OCI-LY7 (cell line): ENCODE results near the gene AFDN. TPM values are rescaled to one million over a fixed set of nuclear protein-coding genes. Genes with fewer than 3 reads are reported as not detected.

ENCODE experiments used
- BruUV-seq: library from RNA; stranded (reverse); fragments of 400-500 nt; replicated peaks from 2 replicates; lab custom pipeline; 2021; lab: Mats Ljungman, UMichigan
- CTCF ChIA-PET: fragments of 300-600 bp; sonication (Branson Sonifier 250); formaldehyde crosslinking; loops from one replicate; lab custom pipeline; 2022; ENCODE audit warnings: antibody characterized with exemption; ENCODE audit not compliant: unreplicated experiment; lab: Charles Lee
- POLR2A ChIA-PET: fragments of 300-600 bp; sonication (Branson Sonifier 250); formaldehyde crosslinking; loops from one replicate; lab custom pipeline; 2022; ENCODE audit warnings: antibody characterized with exemption; lab: Charles Lee
- DNase-seq: peaks from one replicate; pipeline ENCODE4 v3.0.0-alpha.2; 2015; ENCODE audit warnings: low spot score
- H2AFZ ChIP-seq: fragments of 200-600 bp; sonication (generic), shearing (Covaris generic); 2 replicates; pipeline ENCODE4 v1.6.1; 2014; ENCODE audit warnings: mild to moderate bottlenecking, antibody characterized with exemption, low read length, moderate library complexity
- H3K27ac ChIP-seq: fragments of 200-600 bp; sonication (generic); 2 replicates; pipeline ENCODE4 v1.5.1; 2014; ENCODE audit warnings: mixed run types, low read depth, mild to moderate bottlenecking, moderate library complexity, low read length, inconsistent platforms; ENCODE audit not compliant: poor library complexity, severe bottlenecking
- H3K36me3 ChIP-seq: fragments of 200-600 bp; sonication (generic); 2 replicates; pipeline ENCODE4 v1.6.1; 2014; ENCODE audit warnings: mild to moderate bottlenecking, antibody characterized with exemption, low read length, moderate library complexity, mixed read lengths; ENCODE audit not compliant: insufficient read depth
- H3K4me1 ChIP-seq: fragments of 200-600 bp; sonication (generic); 2 replicates; pipeline ENCODE4 v1.5.1; 2014; ENCODE audit warnings: mild to moderate bottlenecking, low read length; ENCODE audit not compliant: insufficient read depth, poor library complexity, severe bottlenecking
- H3K4me2 ChIP-seq: fragments of 200-600 bp; sonication (generic); 2 replicates; pipeline ENCODE4 v1.6.1; 2014; ENCODE audit warnings: mild to moderate bottlenecking, low read length
- H3K4me3 ChIP-seq: fragments of 200-600 bp; sonication (generic); 2 replicates; pipeline ENCODE4 v1.5.1; 2014; ENCODE audit warnings: mild to moderate bottlenecking, low read depth, low read length; ENCODE audit not compliant: poor library complexity, severe bottlenecking
- H3K79me2 ChIP-seq: fragments of 200-600 bp; sonication (generic); 2 replicates; pipeline ENCODE4 v1.6.1; 2016; ENCODE audit warnings: low read depth, mild to moderate bottlenecking, low read length, moderate library complexity, mixed read lengths; ENCODE audit not compliant: insufficient read depth
- H3K9me2 ChIP-seq: fragments of 200-600 bp; sonication (generic); 2 replicates; pipeline ENCODE4 v1.6.1; 2016; ENCODE audit warnings: mild to moderate bottlenecking, low read length, mixed read lengths; ENCODE audit not compliant: insufficient read depth
- H3K9me3 ChIP-seq: fragments of 200-600 bp; sonication (generic); 2 replicates; pipeline ENCODE4 v1.6.1; 2014; ENCODE audit warnings: mild to moderate bottlenecking, mixed run types, low read length, mixed read lengths
- H4K20me1 ChIP-seq: fragments of 200-600 bp; sonication (generic); 2 replicates; pipeline ENCODE4 v1.6.1; 2014; ENCODE audit warnings: mild to moderate bottlenecking, antibody characterized with exemption, low read length, moderate library complexity, mixed read lengths; ENCODE audit not compliant: insufficient read depth
- EZH2phosphoT487 ChIP-seq: fragments of 200-600 bp; sonication (generic); IDR thresholded peaks from 2 replicates; pipeline ENCODE4 v1.6.1; 2018; ENCODE audit warnings: low read depth, borderline replicate concordance, mild to moderate bottlenecking, mixed run types, antibody characterized with exemption, low read length, moderate library complexity, mixed read lengths
- intact Hi-C: fragments of 100-400 bp; cut with micrococcal nuclease; formaldehyde crosslinking; loops from one replicate; pipeline ENCODE4 v1.10.0; 2022; ENCODE audit not compliant: unreplicated experiment
- total RNA-seq, 2 experiments: library from RNA; depleted of rRNA in 1 of 2; stranded (reverse); fragments of >200 nt in 1 of 2; shearing (Covaris generic) in 1 of 2; gene quantifications; 2 replicates each; pipeline ENCODE4 v1.2.3, GENCODE V29; 2014 to 2022
- TF ChIP-seq, protein P1 (sequence below): fragments of 200-600 bp; sonication (generic); conservative IDR thresholded peaks from 2 replicates; pipeline ENCODE4 v1.5.1; 2014; ENCODE audit warnings: mild to moderate bottlenecking, antibody characterized with exemption, low read length, moderate library complexity, mixed read lengths

AFDN gene
- total RNA-seq, 2 experiments from 2014 or later = 43.6 to 71.6 TPM

DNA sequence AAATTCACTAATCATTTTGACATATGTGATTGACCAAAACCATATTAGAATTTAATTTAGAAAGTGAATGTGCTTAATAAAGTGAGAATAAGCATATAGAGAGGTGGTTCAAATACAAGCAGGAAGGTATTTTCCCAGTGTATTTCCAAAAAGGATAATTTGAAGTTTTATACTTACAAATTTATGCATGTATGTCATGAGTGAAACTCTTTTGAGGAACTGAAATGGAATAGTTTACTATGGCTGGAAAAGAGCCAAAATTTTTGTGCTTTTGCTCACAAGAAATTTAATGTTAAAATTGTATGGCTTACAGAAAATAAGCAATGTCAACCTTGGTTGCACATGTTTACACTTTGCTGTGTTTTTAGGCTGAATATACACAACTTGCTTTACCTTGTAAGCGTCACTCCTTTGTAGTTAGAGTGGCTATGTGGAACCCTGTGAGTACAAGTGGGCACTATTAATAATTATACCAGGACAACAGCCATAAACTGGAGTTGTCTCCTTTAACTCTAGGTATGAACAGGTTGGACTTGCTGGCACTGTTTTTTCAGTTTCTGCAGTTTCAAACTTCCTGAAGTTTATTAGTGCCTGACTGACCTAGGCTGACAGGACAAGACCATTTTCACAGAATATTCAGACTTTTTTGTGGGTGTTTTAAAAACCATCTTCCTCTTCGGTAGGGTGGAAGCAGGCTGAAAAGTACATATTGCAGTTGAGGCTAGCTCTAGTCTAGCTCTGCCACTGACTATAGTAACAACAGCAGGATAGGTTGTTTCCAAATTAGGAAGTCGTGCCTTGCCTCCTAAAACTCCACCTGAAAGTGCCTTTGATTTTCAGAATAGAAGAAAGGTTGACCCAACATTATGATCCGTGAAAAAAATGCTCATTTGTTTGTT is 6.0 kb downstream of the AFDN start:
- Histone ChIP-seq H3K4me1 (peaks cover 24% of the 10 kb centered on the region), H3K9me2 (no peaks in the 10 kb centered on the region), H2AFZ (no peak overlapping the region), H3K27ac (no peak overlapping the region), H4K20me1 (peaks cover 42% of the 10 kb centered on the region), H3K79me2 (peaks cover 25% of the 10 kb centered on the region; the same call in 1 of the 2 replicates), H3K36me3 (no peaks in the 10 kb centered on the region), H3K9me3 (no peaks in the 10 kb centered on the region), H3K4me3 (no peak overlapping the region), H3K4me2 (no peak overlapping the region)
- intact Hi-C loops = no loop called here
- ChIA-PET CTCF (no interaction called here), POLR2A (no interaction called here)
- TF ChIP-seq, protein P1, sequence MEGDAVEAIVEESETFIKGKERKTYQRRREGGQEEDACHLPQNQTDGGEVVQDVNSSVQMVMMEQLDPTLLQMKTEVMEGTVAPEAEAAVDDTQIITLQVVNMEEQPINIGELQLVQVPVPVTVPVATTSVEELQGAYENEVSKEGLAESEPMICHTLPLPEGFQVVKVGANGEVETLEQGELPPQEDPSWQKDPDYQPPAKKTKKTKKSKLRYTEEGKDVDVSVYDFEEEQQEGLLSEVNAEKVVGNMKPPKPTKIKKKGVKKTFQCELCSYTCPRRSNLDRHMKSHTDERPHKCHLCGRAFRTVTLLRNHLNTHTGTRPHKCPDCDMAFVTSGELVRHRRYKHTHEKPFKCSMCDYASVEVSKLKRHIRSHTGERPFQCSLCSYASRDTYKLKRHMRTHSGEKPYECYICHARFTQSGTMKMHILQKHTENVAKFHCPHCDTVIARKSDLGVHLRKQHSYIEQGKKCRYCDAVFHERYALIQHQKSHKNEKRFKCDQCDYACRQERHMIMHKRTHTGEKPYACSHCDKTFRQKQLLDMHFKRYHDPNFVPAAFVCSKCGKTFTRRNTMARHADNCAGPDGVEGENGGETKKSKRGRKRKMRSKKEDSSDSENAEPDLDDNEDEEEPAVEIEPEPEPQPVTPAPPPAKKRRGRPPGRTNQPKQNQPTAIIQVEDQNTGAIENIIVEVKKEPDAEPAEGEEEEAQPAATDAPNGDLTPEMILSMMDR = no peak
- TF ChIP-seq EZH2phosphoT487 = no peak
- BruUV-seq = no TSS peak
- DNase-seq = no peak

DNA sequence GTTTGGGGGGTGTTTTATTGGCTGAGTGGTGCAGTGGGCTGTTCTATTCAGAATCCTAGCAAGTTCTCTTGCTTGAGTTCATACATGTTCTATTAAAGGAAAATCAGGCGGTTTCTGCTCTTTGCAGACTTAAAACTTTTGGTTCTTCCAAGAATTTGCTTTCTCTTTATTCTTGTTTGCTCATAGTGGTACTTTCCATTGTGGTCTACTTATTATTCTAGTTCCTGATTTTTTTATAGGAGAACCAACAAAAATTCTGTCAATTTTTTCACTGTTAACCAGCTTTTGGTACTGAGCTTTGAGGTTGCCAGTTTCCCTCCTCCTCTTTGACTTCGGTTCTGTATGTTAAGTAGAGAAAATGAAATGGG is 6.7 kb downstream of the AFDN start:
- no TSS peak for BruUV-seq
- Histone ChIP-seq H2AFZ (no peak overlapping the region), H3K4me3 (no peak overlapping the region), H3K36me3 (no peaks in the 10 kb centered on the region), H3K79me2 (peaks cover 19% of the 10 kb centered on the region; the same call in 1 of the 2 replicates), H3K4me2 (no peak overlapping the region), H3K4me1 (peaks cover 17% of the 10 kb centered on the region), H3K9me2 (no peaks in the 10 kb centered on the region), H3K9me3 (no peaks in the 10 kb centered on the region), H3K27ac (no peak overlapping the region), H4K20me1 (peaks cover 42% of the 10 kb centered on the region)
- no peak for DNase-seq
- POLR2A ChIA-PET = no interaction called here
- intact Hi-C loops = no loop called here
- TF ChIP-seq EZH2phosphoT487 = no peak
- TF ChIP-seq, protein P1 = no peak
- CTCF ChIA-PET = no interaction called here

DNA sequence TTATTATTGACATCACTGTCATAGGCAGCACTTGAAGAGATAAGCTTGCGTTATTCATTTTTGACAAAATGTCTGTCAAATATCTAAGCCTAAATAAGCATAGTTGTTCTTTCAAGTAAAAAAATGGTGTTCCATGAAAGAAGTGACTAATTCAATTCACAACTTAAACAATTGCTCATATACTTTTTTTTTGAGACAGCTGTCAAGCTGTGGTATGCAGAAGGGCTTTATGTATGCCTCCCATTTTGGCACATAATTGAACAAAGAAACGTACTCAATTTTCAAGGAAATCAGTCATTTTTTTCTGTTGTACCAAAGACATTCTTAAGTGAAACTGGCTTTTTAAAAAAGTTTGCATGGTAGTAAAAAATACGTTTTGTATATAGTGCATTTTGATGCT is 8.5 kb downstream of the AFDN start:
- no peaks in the 10 kb centered on the region for H3K36me3 ChIP-seq
- POLR2A ChIA-PET = interaction anchor here (0.6 kb wide), 1 partner anchor 40 kb away, joined by 3 read pairs; no protein-coding TSS in a partner anchor
- H3K4me1 ChIP-seq = peaks cover 9% of the 10 kb centered on the region
- peaks cover 41% of the 10 kb centered on the region for H4K20me1 ChIP-seq
- no peak overlapping the region for H3K27ac ChIP-seq
- H3K4me3 ChIP-seq = no peak overlapping the region
- no peaks in the 10 kb centered on the region; the same call in 1 of the 2 replicates for H3K79me2 ChIP-seq
- no peak overlapping the region for H3K4me2 ChIP-seq
- DNase-seq = no peak
- TF ChIP-seq, protein P1 = no peak
- no peak for TF ChIP-seq EZH2phosphoT487
- CTCF ChIA-PET = no interaction called here
- no peak overlapping the region for H2AFZ ChIP-seq
- H3K9me2 ChIP-seq = no peaks in the 10 kb centered on the region
- intact Hi-C loops = no loop called here
- no peaks in the 10 kb centered on the region for H3K9me3 ChIP-seq
- BruUV-seq = no TSS peak
